BJ (cell line): ENCODE measurements around the gene KBTBD8. TPM values are rescaled to one million over a fixed set of nuclear protein-coding genes. Genes with fewer than 3 reads are reported as not detected.
A peak's percentile ranks its signal among the peaks of the same experiment; 100 is the strongest.

Experiments used
- CTCF ChIA-PET: fragments of 350-600 bp; formaldehyde crosslinking; extraction: SDS; loops from one replicate; lab custom pipeline; 2021; ENCODE audit warnings: antibody characterized with exemption, inconsistent platforms; lab: Yijun Ruan, JAX
- POLR2A ChIA-PET: fragments of 300-600 bp; sonication (Branson Sonifier 250); formaldehyde crosslinking; extraction: SDS; loops from one replicate; lab custom pipeline; 2021; ENCODE audit warnings: antibody characterized with exemption; lab: Charles Lee
- DNase-seq: peaks from one replicate; pipeline ENCODE4 v3.0.0-alpha.2; 2011; ENCODE audit warnings: low read depth
- H3K27me3 ChIP-seq: 2 replicates; pipeline ENCODE4 v1.6.0; 2011; ENCODE audit warnings: low read length; ENCODE audit not compliant: control insufficient read depth, insufficient read depth
- H3K36me3 ChIP-seq: 2 replicates; pipeline ENCODE4 v1.5.1; 2011; ENCODE audit warnings: low read length; ENCODE audit not compliant: control insufficient read depth, insufficient read depth
- H3K4me3 ChIP-seq: 2 replicates; pipeline ENCODE4 v1.5.1; 2011; ENCODE audit warnings: low read depth, mild to moderate bottlenecking, control low read depth, low read length
- CTCF ChIP-seq: IDR thresholded peaks from 2 replicates; pipeline ENCODE4 v1.5.1; 2011; ENCODE audit warnings: low read depth, mild to moderate bottlenecking, control low read depth, inconsistent platforms, low read length, moderate library complexity; ENCODE audit not compliant: insufficient read depth
- polyA plus RNA-seq: library from polyadenylated mRNA; depleted of rRNA; stranded (reverse); fragments of >200 nt; gene quantifications from 2 replicates; pipeline ENCODE4 v1.2.3, GENCODE V29; 2011

KBTBD8 gene
- polyA plus RNA-seq, 1 experiment: 0.31 TPM

GRCh38 chr3:67031986-67032385 is 33.9 kb downstream of the KBTBD8 start:
- POLR2A ChIA-PET: no interaction called here

GRCh38 chr3:67033079-67033478 is 35.0 kb downstream of the KBTBD8 start:
- POLR2A ChIA-PET: no interaction called here
- H3K27me3 ChIP-seq: no peaks in the 10 kb centered on the region; the same call in 1 of the 2 replicates
- DNase-seq: no peak
- no peak for TF ChIP-seq CTCF
- H3K36me3 ChIP-seq: no peaks in the 10 kb centered on the region
- H3K4me3 ChIP-seq: no peak overlapping the region
- CTCF ChIA-PET: interaction anchor here (1.5 kb wide), 1 partner anchor 61 kb away, joined by 4 read pairs; no protein-coding TSS in a partner anchor

More at GRCh38 chr3:67031986-67032385, 33.9 kb downstream of the KBTBD8 start:
- Histone ChIP-seq H3K27me3 (no peaks in the 10 kb centered on the region; the same call in 1 of the 2 replicates), H3K36me3 (no peaks in the 10 kb centered on the region), H3K4me3 (no peak overlapping the region)
- DNase-seq: no peak
- no peak for TF ChIP-seq CTCF
- CTCF ChIA-PET: no interaction called here

- Histone ChIP-seq H3K27me3 (no peaks in the 10 kb centered on the region), H3K4me3 (no peak overlapping the region), H3K36me3 (no peaks in the 10 kb centered on the region)
- ChIA-PET POLR2A (no interaction called here), CTCF (interaction anchor here (1.5 kb wide), 1 partner anchor 62 kb away, joined by 4 read pairs; no protein-coding TSS in a partner anchor)
- TF ChIP-seq CTCF: no peak
- peak; percentile 31 for DNase-seq
These were observed 36.3 kb downstream of the KBTBD8 start for GRCh38 chr3:67034371-67034770.

GRCh38 chr3:67037615-67038014 is 39.5 kb downstream of the KBTBD8 start:
- no peak for TF ChIP-seq CTCF
- Histone ChIP-seq H3K27me3 (no peaks in the 10 kb centered on the region), H3K4me3 (no peak overlapping the region), H3K36me3 (no peaks in the 10 kb centered on the region)
- no peak for DNase-seq
- POLR2A ChIA-PET: no interaction called here
- CTCF ChIA-PET: interaction anchor here (1.9 kb wide), 1 partner anchor 65 kb away, joined by 10 read pairs; no protein-coding TSS in a partner anchor

GRCh38 chr3:67044295-67044694 is 46.2 kb downstream of the KBTBD8 start:
- Histone ChIP-seq H3K27me3 (no peaks in the 10 kb centered on the region), H3K4me3 (no peak overlapping the region), H3K36me3 (no peaks in the 10 kb centered on the region)
- no peak for DNase-seq
- no peak for TF ChIP-seq CTCF
- ChIA-PET POLR2A (no interaction called here), CTCF (interaction anchor here (1.0 kb wide), 1 partner anchor 10 kb away, joined by 3 read pairs; no protein-coding TSS in a partner anchor)
